AG10803 (cell line): Measurements from ENCODE around the gene ADRB2.
"Not testable (repeated sequence)": the region's sequence is repeated elsewhere in the genome, so short reads cannot be mapped to it uniquely, and the experiment has no call there.

Experiments used
- DNase-seq: peaks from one replicate; pipeline ENCODE4 v3.0.0; 2010; ENCODE audit warnings: low read depth
- H3K4me3 ChIP-seq: 2 replicates; pipeline ENCODE4 v1.5.1; 2011; ENCODE audit warnings: mild to moderate bottlenecking, low read length, control low read depth
- TF ChIP-seq, protein P1 (sequence below): conservative IDR thresholded peaks from 2 replicates; pipeline ENCODE4 v1.5.1; 2011; ENCODE audit warnings: mild to moderate bottlenecking, low read length, control low read depth, inconsistent platforms

Gene ADRB2

DNA sequence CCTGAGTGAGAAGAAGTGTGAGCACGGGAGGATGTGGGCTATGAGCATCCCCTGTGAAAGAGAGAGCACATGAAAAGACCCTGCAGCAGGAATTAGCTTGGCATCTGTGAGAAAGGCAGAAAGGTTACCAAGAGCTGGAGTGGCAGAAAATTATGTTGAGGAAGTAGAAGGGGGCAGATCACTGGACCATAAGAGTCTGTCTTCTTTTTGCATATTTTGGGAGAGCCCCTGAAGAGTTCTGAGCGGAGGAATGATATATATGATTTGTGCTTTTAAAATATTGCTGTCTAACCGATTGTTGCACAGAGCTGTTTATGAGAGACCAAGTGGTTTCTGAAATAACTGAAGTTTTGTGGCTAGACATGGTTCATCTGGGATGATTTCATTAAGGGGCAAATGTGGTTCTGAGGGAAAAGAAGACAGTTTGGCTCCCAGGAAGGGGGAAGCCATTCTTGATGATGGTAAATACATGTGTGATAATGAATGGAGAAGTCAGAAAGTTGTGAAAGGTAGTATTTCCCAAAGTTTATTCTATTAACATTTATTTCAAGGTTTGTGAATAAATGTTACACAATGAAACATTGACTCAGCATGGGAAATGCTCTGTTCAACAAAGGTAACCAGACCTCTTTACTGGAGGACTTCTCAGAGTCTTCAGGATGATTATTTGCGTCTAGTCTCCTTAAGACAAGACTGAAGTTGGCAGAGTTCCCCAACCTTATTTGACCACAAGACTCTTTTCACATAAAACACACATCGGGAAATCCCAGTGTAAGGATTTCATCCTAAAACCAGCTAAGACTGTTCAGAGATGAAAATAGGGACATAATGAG is 31.5 kb upstream of the ADRB2 start:
- H3K4me3 ChIP-seq = no peak overlapping the region
- peak; percentile 72 for DNase-seq
- TF ChIP-seq, protein P1, sequence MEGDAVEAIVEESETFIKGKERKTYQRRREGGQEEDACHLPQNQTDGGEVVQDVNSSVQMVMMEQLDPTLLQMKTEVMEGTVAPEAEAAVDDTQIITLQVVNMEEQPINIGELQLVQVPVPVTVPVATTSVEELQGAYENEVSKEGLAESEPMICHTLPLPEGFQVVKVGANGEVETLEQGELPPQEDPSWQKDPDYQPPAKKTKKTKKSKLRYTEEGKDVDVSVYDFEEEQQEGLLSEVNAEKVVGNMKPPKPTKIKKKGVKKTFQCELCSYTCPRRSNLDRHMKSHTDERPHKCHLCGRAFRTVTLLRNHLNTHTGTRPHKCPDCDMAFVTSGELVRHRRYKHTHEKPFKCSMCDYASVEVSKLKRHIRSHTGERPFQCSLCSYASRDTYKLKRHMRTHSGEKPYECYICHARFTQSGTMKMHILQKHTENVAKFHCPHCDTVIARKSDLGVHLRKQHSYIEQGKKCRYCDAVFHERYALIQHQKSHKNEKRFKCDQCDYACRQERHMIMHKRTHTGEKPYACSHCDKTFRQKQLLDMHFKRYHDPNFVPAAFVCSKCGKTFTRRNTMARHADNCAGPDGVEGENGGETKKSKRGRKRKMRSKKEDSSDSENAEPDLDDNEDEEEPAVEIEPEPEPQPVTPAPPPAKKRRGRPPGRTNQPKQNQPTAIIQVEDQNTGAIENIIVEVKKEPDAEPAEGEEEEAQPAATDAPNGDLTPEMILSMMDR = no peak

DNA sequence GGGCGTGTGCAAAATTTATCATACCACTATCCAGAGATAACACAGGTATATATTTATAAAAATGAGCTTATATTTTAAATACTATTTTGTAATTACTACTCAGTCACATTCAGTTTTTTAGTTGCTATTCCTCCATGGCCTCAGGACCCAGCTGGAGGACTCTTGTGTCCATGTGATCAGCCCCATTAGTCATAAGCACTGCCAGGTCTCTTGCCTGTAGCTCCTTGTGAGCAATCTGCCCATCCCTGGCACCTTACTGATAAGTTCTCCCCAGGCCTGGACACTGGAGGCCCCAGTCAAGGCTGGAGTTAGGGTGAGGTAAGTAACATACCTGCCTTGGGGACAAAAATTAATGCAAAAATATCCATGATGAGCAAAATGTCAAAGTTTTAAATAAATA is 29.5 kb upstream of the ADRB2 start:
- no peak for DNase-seq
- TF ChIP-seq, protein P1 = no peak
- no peak overlapping the region for H3K4me3 ChIP-seq

DNA sequence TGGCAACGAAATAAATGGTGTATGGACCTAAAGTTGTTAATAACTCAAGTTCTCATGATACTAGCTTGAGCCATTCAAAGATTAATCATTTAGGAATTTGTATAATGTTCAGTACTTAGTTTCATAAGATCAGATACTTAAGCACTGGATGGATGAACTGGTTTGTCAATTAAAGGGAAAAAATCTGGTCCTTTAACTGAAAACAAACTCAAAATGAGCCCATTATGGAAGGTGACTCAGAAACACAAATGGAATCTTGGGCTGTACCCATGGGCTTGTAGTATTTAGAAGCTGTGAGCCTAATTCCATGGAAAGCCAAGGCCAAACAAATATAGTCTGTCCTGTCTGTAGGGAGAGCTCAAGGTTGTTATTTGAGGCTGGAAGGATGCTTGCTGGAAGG is 27.6 kb upstream of the ADRB2 start:
- TF ChIP-seq, protein P1 = no peak
- H3K4me3 ChIP-seq = no peak overlapping the region
- DNase-seq = peak; percentile 44

DNA sequence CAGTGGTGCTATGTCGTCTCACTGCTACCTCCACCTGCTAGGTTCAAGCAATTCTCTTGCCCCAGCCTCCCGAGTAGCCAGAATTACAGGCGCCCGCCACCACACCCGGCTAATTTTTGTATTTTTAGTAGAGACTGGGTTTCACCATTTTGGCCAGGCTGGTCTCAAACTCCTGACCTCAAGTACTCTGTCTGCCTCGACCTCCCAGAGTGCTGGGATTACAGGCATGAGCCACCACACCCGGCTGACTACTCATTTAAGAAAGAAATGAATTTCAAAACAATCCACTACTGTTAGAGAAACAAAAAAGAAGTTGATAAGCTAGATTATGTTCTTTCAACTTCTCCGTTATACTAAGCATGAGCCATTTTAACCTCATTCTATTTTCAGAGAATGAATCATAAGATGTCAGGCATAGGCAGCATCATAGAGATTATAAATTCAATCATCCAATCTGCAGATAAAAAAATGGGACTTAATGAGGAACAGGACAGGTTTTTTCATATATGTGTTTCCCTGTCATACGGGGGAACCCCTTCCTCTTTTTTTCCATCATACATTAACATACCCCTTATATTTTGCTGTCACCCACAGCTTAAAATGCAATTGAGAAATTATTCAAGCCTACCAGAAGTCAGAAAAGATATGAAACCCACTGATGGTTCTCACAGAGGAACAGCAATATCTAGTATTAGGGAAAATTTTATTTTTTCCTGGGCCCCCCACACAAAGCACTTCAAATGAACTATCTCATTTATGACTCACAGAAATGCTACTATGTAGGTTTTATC is 26.5 kb upstream of the ADRB2 start:
- DNase-seq = no peak
- TF ChIP-seq, protein P1 = no peak

DNA sequence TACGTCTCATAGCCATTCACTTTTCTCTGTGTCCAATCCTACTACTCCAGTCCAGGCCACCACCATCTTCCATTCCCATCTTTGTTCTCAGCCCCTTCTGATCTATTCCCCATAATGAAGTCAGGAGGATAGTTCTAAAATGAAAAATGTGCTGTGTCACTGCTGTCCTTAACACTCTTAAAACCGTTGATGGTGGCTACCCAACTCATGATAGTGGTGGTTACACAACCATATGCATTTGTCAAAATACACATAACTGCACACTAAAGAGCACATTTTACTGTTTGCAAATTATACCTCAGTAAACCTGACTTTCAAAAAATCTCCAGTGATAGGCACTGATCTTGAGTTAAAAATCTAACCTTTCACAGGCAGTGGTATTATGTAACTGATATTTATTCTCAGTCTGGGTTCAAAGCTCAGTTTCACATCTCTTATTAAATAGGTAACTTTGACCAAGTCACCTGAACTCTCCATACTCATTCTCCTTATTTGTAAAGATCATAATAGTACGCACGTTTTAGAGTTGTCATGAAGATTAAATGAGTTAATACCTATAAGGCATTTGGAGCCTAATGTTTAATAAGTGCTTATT is 24.6 kb upstream of the ADRB2 start:
- H3K4me3 ChIP-seq = no peak overlapping the region
- DNase-seq = no peak
- TF ChIP-seq, protein P1 = no peak

More for the DNA sequence above, 26.5 kb upstream of the ADRB2 start:
- no peak overlapping the region for H3K4me3 ChIP-seq

DNA sequence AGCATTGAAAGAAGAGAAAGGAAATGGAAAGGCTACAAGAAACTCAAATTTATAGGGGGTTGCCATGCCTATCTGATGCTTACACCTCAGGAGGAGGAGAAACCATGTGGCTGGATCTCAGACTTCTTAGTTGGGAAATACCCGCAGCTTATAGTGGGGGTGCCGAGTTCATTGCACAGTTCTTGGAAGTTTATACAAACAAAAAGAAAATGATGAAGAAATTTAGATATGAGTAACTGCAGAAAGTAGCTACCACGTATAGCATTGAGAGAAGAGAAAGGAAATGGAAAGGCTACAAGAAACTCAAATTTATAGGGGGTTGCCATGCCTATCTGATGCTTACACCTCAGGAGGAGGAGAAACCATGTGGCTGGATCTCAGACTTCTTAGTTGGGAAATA is 23.0 kb upstream of the ADRB2 start:
- not testable (repeated sequence) for DNase-seq, H3K4me3 ChIP-seq

DNA sequence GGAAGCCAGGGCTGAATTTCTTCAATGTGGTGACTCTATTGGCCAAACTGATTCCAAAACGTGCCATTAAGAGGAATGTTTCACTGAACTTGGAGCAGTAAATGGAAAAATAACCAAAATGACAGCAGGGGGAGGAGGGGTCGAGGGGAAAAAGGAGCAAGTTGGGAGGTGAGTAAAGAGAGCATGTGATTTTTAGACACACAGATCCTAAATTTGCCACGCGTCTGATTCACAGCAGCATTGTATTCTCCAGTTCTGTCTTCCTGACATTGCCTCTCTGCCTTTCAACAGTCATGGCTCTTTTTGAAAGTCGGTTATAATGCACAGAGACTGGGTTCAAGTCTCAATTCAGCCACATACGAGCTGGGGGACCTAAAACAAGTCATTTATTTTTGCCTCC is 22.0 kb upstream of the ADRB2 start:
- no peak for DNase-seq
- TF ChIP-seq, protein P1 = no peak
- H3K4me3 ChIP-seq = no peak overlapping the region
